ENCODE measurements around the gene JPH3. TPM values are rescaled to one million over a fixed set of nuclear protein-coding genes. Genes with fewer than 3 reads are reported as not detected.

The JPH3 gene
- total and polyA plus RNA-seq, 2 experiments from 2014 or later, result 8.0 to 39.3 TPM

GRCh38 chr16:87563022-87563421 lies 39.3 kb upstream of the JPH3 start:
- TF ChIP-seq CTCF (IDR thresholded peaks at IDR 0.05; ENCODE audit: low read depth, low read length), result no peak
- Histone ChIP-seq H3K27me3 (no peaks in the 10 kb centered on the region), H3K4me1 (ENCODE audit: low read depth) (no peaks in the 10 kb centered on the region), H3K4me3 (no peak overlapping the region), H3K9me3 (ENCODE audit: low read depth) (no peaks in the 10 kb centered on the region), H3K27ac (no peak overlapping the region), H3K36me3 (no peaks in the 10 kb centered on the region)
- no peak for DNase-seq (ENCODE audit: low read depth in 1 of 2, low spot score in 1 of 2)

- no peak for TF ChIP-seq CTCF (IDR thresholded peaks at IDR 0.05; ENCODE audit: low read depth, low read length)
- Histone ChIP-seq H3K27ac (no peak overlapping the region), H3K9me3 (ENCODE audit: low read depth) (no peaks in the 10 kb centered on the region), H3K4me3 (no peak overlapping the region), H3K27me3 (no peaks in the 10 kb centered on the region), H3K4me1 (ENCODE audit: low read depth) (no peaks in the 10 kb centered on the region), H3K36me3 (no peaks in the 10 kb centered on the region)
- no peak for DNase-seq (ENCODE audit: low read depth in 1 of 2, low spot score in 1 of 2)
These were observed 38.4 kb upstream of the JPH3 start for GRCh38 chr16:87563714-87564523.

GRCh38 chr16:87564524-87564778 lies 37.9 kb upstream of the JPH3 start:
- TF ChIP-seq CTCF (IDR thresholded peaks at IDR 0.05; ENCODE audit: low read depth, low read length), result no peak
- no peaks in the 10 kb centered on the region for H3K4me1 ChIP-seq (ENCODE audit: low read depth)
- H3K4me3 ChIP-seq, result no peak overlapping the region
- no peaks in the 10 kb centered on the region for H3K36me3 ChIP-seq
- no peaks in the 10 kb centered on the region for H3K27me3 ChIP-seq
- H3K9me3 ChIP-seq (ENCODE audit: low read depth), result no peaks in the 10 kb centered on the region
- DNase-seq (ENCODE audit: low read depth in 1 of 2, low spot score in 1 of 2), result no peak
- no peak overlapping the region for H3K27ac ChIP-seq

GRCh38 chr16:87569601-87570571 lies 32.4 kb upstream of the JPH3 start:
- peak in 1 of 2 donors; percentile 52 for DNase-seq (ENCODE audit: low read depth in 1 of 2, low spot score in 1 of 2)
- no peak for TF ChIP-seq CTCF (IDR thresholded peaks at IDR 0.05; ENCODE audit: low read depth, low read length)
- no peaks in the 10 kb centered on the region for H3K4me1 ChIP-seq (ENCODE audit: low read depth)
- H3K27me3 ChIP-seq, result no peaks in the 10 kb centered on the region
- H3K4me3 ChIP-seq, result no peak overlapping the region
- no peaks in the 10 kb centered on the region for H3K9me3 ChIP-seq (ENCODE audit: low read depth)
- H3K27ac ChIP-seq, result no peak overlapping the region
- no peaks in the 10 kb centered on the region for H3K36me3 ChIP-seq

- Histone ChIP-seq H3K27ac (no peak overlapping the region), H3K9me3 (ENCODE audit: low read depth) (no peaks in the 10 kb centered on the region), H3K27me3 (no peaks in the 10 kb centered on the region), H3K4me3 (no peak overlapping the region), H3K4me1 (ENCODE audit: low read depth) (no peaks in the 10 kb centered on the region), H3K36me3 (no peaks in the 10 kb centered on the region)
- no peak for TF ChIP-seq CTCF (IDR thresholded peaks at IDR 0.05; ENCODE audit: low read depth, low read length)
- DNase-seq (ENCODE audit: low read depth in 1 of 2, low spot score in 1 of 2), result no peak
These were observed 31.8 kb upstream of the JPH3 start for GRCh38 chr16:87570572-87570937.
